ENCODE results near the gene PTPN2. TPM values are rescaled to one million over a fixed set of nuclear protein-coding genes. Genes with fewer than 3 reads are reported as not detected.

PTPN2 gene
- total and polyA plus RNA-seq, 2 experiments from 2014 or later, result 49.9 to 65.5 TPM

DNA sequence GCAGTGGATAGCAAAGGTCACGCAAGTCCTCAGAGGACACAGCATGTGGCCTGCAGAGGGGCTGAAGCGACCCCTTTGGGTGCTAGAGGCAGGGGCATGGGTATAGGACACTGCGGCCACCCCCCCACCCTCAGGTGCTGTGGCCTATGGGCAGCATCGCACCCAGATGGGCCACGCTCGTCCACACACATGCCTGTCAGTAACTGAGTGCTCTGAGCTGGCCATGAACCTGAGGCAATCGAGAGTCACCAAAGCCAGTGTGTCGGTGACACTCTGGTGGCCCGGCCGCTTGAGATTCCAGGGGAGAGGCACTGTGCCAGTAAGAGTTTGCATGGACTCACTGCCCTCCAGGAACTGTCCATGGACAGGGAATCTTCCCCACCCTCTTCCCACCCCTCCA lies 22.7 kb upstream of the PTPN2 start:
- no peaks in the 10 kb centered on the region for H3K4me1 ChIP-seq (ENCODE audit: insufficient read depth)
- Mint-ChIP-seq H3K9me3 (no peaks in the 10 kb centered on the region), H3K4me3 (no peak overlapping the region), H3K27me3 (ENCODE audit: insufficient read depth, low read depth, poor library complexity) (peaks cover 1% of the 10 kb centered on the region), H3K27ac (no peak overlapping the region), H3K4me1 (no peaks in the 10 kb centered on the region), H3K36me3 (ENCODE audit: low read depth) (no peaks in the 10 kb centered on the region)
- no peak overlapping the region for H3K4me3 ChIP-seq
- no peak overlapping the region for H3K27ac ChIP-seq (ENCODE audit: low read depth)
- H2AFZ ChIP-seq, result no peak overlapping the region
- peaks cover 24% of the 10 kb centered on the region for H3K27me3 ChIP-seq (ENCODE audit: insufficient read depth)
- DNase-seq (ENCODE audit: low spot score) (no peak), ATAC-seq (no peak)
- no peaks in the 10 kb centered on the region for H3K79me2 ChIP-seq (replicated peaks; ENCODE audit: insufficient read depth)
- no peak overlapping the region for H3K4me2 ChIP-seq
- H3F3A ChIP-seq (replicated peaks; ENCODE audit: low read depth), result 0 out of 2 replicates have a peak, but pooled peaks cover 3% of the 10 kb centered on the region
- no peaks in the 10 kb centered on the region for H3K9me2 ChIP-seq (ENCODE audit: insufficient read depth)
- TF ChIP-seq, protein P1, sequence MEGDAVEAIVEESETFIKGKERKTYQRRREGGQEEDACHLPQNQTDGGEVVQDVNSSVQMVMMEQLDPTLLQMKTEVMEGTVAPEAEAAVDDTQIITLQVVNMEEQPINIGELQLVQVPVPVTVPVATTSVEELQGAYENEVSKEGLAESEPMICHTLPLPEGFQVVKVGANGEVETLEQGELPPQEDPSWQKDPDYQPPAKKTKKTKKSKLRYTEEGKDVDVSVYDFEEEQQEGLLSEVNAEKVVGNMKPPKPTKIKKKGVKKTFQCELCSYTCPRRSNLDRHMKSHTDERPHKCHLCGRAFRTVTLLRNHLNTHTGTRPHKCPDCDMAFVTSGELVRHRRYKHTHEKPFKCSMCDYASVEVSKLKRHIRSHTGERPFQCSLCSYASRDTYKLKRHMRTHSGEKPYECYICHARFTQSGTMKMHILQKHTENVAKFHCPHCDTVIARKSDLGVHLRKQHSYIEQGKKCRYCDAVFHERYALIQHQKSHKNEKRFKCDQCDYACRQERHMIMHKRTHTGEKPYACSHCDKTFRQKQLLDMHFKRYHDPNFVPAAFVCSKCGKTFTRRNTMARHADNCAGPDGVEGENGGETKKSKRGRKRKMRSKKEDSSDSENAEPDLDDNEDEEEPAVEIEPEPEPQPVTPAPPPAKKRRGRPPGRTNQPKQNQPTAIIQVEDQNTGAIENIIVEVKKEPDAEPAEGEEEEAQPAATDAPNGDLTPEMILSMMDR (conservative IDR thresholded peaks at IDR 0.05; ENCODE audit: low read depth in 2 of 2), result no peak
- H3K36me3 ChIP-seq (ENCODE audit: insufficient read depth), result no peaks in the 10 kb centered on the region
- no peaks in the 10 kb centered on the region for H4K20me1 ChIP-seq (replicated peaks; ENCODE audit: insufficient read depth)

DNA sequence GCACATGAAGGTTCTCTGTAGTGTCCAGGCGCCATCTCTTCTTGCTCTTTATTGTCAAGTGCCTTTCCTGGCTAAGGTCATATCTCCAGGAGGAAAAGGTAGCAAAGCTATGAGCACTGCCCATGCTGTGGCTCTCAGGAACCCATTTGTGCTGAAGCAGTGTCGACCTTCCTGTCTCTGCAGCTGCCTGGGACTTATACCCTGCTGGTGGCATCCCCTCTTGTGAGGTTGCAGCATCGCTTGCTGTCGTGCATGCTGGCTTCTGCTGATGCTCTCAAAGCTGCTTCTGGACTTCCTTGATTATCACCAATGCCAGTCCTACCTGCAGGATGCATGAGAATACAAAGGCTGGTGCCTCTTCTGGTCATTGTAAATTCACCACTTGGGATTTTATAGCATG lies 22.1 kb upstream of the PTPN2 start:
- DNase-seq (ENCODE audit: low spot score) (no peak), ATAC-seq (no peak)
- H3K4me1 Mint-ChIP-seq, result no peaks in the 10 kb centered on the region
- H3K4me3 Mint-ChIP-seq, result no peak overlapping the region
- Histone ChIP-seq H2AFZ (no peak overlapping the region), H3K4me2 (no peak overlapping the region), H3K27ac (ENCODE audit: low read depth) (no peak overlapping the region), H3K36me3 (ENCODE audit: insufficient read depth) (no peaks in the 10 kb centered on the region), H3K9me2 (ENCODE audit: insufficient read depth) (no peaks in the 10 kb centered on the region), H3K4me3 (no peak overlapping the region), H3F3A (replicated peaks; ENCODE audit: low read depth) (no peaks in the 10 kb centered on the region), H3K27me3 (ENCODE audit: insufficient read depth) (peaks cover 18% of the 10 kb centered on the region), H3K4me1 (ENCODE audit: insufficient read depth) (no peaks in the 10 kb centered on the region), H4K20me1 (replicated peaks; ENCODE audit: insufficient read depth) (no peaks in the 10 kb centered on the region), H3K79me2 (replicated peaks; ENCODE audit: insufficient read depth) (no peaks in the 10 kb centered on the region)
- H3K27ac Mint-ChIP-seq, result no peak overlapping the region
- H3K27me3 Mint-ChIP-seq (ENCODE audit: insufficient read depth, low read depth, poor library complexity), result peaks cover 1% of the 10 kb centered on the region
- H3K9me3 Mint-ChIP-seq, result no peaks in the 10 kb centered on the region
- no peaks in the 10 kb centered on the region for H3K36me3 Mint-ChIP-seq (ENCODE audit: low read depth)
- no peak for TF ChIP-seq CREB1 (CRISPR knock-in tag; IDR thresholded peaks at IDR 0.05; ENCODE audit: low read depth)
- TF ChIP-seq, protein P2, sequence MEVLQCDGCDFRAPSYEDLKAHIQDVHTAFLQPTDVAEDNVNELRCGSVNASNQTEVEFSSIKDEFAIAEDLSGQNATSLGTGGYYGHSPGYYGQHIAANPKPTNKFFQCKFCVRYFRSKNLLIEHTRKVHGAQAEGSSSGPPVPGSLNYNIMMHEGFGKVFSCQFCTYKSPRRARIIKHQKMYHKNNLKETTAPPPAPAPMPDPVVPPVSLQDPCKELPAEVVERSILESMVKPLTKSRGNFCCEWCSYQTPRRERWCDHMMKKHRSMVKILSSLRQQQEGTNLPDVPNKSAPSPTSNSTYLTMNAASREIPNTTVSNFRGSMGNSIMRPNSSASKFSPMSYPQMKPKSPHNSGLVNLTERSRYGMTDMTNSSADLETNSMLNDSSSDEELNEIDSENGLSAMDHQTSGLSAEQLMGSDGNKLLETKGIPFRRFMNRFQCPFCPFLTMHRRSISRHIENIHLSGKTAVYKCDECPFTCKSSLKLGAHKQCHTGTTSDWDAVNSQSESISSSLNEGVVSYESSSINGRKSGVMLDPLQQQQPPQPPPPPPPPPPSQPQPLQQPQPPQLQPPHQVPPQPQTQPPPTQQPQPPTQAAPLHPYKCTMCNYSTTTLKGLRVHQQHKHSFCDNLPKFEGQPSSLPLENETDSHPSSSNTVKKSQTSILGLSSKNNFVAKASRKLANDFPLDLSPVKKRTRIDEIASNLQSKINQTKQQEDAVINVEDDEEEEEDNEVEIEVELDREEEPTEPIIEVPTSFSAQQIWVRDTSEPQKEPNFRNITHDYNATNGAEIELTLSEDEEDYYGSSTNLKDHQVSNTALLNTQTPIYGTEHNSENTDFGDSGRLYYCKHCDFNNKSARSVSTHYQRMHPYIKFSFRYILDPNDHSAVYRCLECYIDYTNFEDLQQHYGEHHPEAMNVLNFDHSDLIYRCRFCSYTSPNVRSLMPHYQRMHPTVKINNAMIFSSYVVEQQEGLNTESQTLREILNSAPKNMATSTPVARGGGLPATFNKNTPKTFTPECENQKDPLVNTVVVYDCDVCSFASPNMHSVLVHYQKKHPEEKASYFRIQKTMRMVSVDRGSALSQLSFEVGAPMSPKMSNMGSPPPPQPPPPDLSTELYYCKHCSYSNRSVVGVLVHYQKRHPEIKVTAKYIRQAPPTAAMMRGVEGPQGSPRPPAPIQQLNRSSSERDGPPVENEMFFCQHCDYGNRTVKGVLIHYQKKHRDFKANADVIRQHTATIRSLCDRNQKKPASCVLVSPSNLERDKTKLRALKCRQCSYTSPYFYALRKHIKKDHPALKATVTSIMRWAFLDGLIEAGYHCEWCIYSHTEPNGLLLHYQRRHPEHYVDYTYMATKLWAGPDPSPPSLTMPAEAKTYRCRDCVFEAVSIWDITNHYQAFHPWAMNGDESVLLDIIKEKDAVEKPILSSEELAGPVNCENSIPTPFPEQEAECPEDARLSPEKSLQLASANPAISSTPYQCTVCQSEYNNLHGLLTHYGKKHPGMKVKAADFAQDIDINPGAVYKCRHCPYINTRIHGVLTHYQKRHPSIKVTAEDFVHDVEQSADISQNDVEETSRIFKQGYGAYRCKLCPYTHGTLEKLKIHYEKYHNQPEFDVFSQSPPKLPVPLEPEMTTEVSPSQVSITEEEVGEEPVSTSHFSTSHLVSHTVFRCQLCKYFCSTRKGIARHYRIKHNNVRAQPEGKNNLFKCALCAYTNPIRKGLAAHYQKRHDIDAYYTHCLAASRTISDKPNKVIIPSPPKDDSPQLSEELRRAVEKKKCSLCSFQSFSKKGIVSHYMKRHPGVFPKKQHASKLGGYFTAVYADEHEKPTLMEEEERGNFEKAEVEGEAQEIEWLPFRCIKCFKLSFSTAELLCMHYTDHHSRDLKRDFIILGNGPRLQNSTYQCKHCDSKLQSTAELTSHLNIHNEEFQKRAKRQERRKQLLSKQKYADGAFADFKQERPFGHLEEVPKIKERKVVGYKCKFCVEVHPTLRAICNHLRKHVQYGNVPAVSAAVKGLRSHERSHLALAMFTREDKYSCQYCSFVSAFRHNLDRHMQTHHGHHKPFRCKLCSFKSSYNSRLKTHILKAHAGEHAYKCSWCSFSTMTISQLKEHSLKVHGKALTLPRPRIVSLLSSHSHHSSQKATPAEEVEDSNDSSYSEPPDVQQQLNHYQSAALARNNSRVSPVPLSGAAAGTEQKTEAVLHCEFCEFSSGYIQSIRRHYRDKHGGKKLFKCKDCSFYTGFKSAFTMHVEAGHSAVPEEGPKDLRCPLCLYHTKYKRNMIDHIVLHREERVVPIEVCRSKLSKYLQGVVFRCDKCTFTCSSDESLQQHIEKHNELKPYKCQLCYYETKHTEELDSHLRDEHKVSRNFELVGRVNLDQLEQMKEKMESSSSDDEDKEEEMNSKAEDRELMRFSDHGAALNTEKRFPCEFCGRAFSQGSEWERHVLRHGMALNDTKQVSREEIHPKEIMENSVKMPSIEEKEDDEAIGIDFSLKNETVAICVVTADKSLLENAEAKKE (CRISPR knock-in tag; IDR thresholded peaks at IDR 0.05), result no peak
- TF ChIP-seq, protein P3, sequence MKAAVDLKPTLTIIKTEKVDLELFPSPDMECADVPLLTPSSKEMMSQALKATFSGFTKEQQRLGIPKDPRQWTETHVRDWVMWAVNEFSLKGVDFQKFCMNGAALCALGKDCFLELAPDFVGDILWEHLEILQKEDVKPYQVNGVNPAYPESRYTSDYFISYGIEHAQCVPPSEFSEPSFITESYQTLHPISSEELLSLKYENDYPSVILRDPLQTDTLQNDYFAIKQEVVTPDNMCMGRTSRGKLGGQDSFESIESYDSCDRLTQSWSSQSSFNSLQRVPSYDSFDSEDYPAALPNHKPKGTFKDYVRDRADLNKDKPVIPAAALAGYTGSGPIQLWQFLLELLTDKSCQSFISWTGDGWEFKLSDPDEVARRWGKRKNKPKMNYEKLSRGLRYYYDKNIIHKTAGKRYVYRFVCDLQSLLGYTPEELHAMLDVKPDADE (IDR thresholded peaks at IDR 0.05), result no peak
- TF ChIP-seq ZNF114 (CRISPR knock-in tag; IDR thresholded peaks at IDR 0.05), result no peak
- TF ChIP-seq EZH2phosphoT487 (IDR thresholded peaks at IDR 0.05; ENCODE audit: unreplicated experiment), result no peak
- TF ChIP-seq ZNF331 (CRISPR knock-in tag; IDR thresholded peaks at IDR 0.05; ENCODE audit: low read depth), result no peak
- no peak for TF ChIP-seq JUNB (IDR thresholded peaks at IDR 0.05; ENCODE audit: unreplicated experiment)
- TF ChIP-seq, protein P4, sequence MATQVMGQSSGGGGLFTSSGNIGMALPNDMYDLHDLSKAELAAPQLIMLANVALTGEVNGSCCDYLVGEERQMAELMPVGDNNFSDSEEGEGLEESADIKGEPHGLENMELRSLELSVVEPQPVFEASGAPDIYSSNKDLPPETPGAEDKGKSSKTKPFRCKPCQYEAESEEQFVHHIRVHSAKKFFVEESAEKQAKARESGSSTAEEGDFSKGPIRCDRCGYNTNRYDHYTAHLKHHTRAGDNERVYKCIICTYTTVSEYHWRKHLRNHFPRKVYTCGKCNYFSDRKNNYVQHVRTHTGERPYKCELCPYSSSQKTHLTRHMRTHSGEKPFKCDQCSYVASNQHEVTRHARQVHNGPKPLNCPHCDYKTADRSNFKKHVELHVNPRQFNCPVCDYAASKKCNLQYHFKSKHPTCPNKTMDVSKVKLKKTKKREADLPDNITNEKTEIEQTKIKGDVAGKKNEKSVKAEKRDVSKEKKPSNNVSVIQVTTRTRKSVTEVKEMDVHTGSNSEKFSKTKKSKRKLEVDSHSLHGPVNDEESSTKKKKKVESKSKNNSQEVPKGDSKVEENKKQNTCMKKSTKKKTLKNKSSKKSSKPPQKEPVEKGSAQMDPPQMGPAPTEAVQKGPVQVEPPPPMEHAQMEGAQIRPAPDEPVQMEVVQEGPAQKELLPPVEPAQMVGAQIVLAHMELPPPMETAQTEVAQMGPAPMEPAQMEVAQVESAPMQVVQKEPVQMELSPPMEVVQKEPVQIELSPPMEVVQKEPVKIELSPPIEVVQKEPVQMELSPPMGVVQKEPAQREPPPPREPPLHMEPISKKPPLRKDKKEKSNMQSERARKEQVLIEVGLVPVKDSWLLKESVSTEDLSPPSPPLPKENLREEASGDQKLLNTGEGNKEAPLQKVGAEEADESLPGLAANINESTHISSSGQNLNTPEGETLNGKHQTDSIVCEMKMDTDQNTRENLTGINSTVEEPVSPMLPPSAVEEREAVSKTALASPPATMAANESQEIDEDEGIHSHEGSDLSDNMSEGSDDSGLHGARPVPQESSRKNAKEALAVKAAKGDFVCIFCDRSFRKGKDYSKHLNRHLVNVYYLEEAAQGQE (IDR thresholded peaks at IDR 0.05; ENCODE audit: unreplicated experiment), result no peak

Measured in GM23338 (cell line).